ENCODE results near the gene ANO8. TPM values are rescaled to one million over a fixed set of nuclear protein-coding genes. Genes with fewer than 3 reads are reported as not detected.

ANO8 gene
- polyA plus RNA-seq, 1 of the 3 experiments (the other 2 are of a cell fraction), result 7.8 TPM

GRCh38 chr19:17336872-17337674, 2.4 kb upstream of the ANO8 start, which contains the start of gene GTPBP3:
Gene GTPBP3, plus strand, starts transcription at chr19:17337553. Its CDS starts 59 bp downstream, at chr19:17337612.
- peaks cover 0 to 7% of the 10 kb centered on the region in 2 experiments for H3K36me3 ChIP-seq (replicated peaks in 1 of 2; ENCODE audit: control insufficient read depth in 1 of 2, insufficient read depth in 2 of 2, low read length in 1 of 2)
- H3K4me2 ChIP-seq, result peak within 1 kb of the TSS; percentile 94
- H4K20me1 ChIP-seq (ENCODE audit: insufficient read depth), result no peaks in the 10 kb centered on the region
- peak within 1 kb of the TSS; percentile 82 to 96 for H3K27ac ChIP-seq (ENCODE audit: low read depth in 2 of 2, low read length in 1 of 2)
- H3F3A ChIP-seq (replicated peaks; ENCODE audit: insufficient read depth), result peaks cover 8% of the 10 kb centered on the region
- H3K4me3 ChIP-seq (ENCODE audit: low read depth in 2 of 2, low read length in 1 of 2), result peak within 1 kb of the TSS; percentile 91 to 99
- no peaks in the 10 kb centered on the region for H3K9me3 ChIP-seq
- no peaks in the 10 kb centered on the region for H3K9me2 ChIP-seq
- H2AFZ ChIP-seq (ENCODE audit: low read depth), result peak within 1 kb of the TSS; percentile 82
- H3K4me1 ChIP-seq (ENCODE audit: control insufficient read depth in 1 of 2, insufficient read depth in 2 of 2, low read depth in 1 of 2, low read length in 1 of 2), result peaks cover 0 to 24% of the 10 kb centered on the region in 2 experiments; a peak in 1 of 4 replicates
- under 1% methylated on average over 28 of the region's 41 CpGs for WGBS (ENCODE audit: low lambda C conversion rate)
- H3K9ac ChIP-seq, result peak within 1 kb of the TSS; percentile 85
- no peaks in the 10 kb centered on the region for H3K27me3 ChIP-seq (ENCODE audit: insufficient read depth)
- peaks cover 8% of the 10 kb centered on the region; the same call in 1 of the 2 replicates for H3K79me2 ChIP-seq (ENCODE audit: insufficient read depth)
- POLR2A ChIA-PET, result interaction anchor here (0.6 kb wide), 1 partner anchor 128 kb away, joined by 4 read pairs; no protein-coding TSS in a partner anchor
- DNase-seq, result peak; percentile 95
- CTCF ChIA-PET, result interaction anchor here (1.9 kb wide), 1 partner anchor 48 kb away, joined by 5 read pairs; no protein-coding TSS in a partner anchor
- TF ChIP-seq GABPA (IDR thresholded peaks at IDR 0.05; ENCODE audit: low read depth) (peak; percentile 81), SIN3A (IDR thresholded peaks at IDR 0.05; ENCODE audit: borderline replicate concordance, low read depth, low read length) (no peak), POLR2AphosphoS5 (IDR thresholded peaks at IDR 0.05; ENCODE audit: low read depth, low read length) (peak; percentile 62), TAF1 (IDR thresholded peaks at IDR 0.05; ENCODE audit: borderline replicate concordance, low read depth, low read length) (peak; percentile 52), TEAD4 (IDR thresholded peaks at IDR 0.05; ENCODE audit: borderline replicate concordance, insufficient read depth) (no peak), NFIC (IDR thresholded peaks at IDR 0.05; ENCODE audit: borderline replicate concordance) (no peak), FOXM1 (IDR thresholded peaks at IDR 0.05; ENCODE audit: low read depth) (no peak), RCOR1 (IDR thresholded peaks at IDR 0.05; ENCODE audit: low read length) (no peak; the same call in 1 of the 2 replicates), FOSL2 (IDR thresholded peaks at IDR 0.05; ENCODE audit: borderline replicate concordance, low read depth) (no peak), RFX5 (IDR thresholded peaks at IDR 0.05; ENCODE audit: low read length) (no peak; the same call in 1 of the 2 replicates), USF2 (IDR thresholded peaks at IDR 0.05; ENCODE audit: borderline replicate concordance, low read depth, low read length) (no peak), GATA2 (CRISPR knock-in tag; IDR thresholded peaks at IDR 0.05) (no peak), REST (IDR thresholded peaks at IDR 0.05; ENCODE audit: low read depth, low read length) (no peak), RAD21 (IDR thresholded peaks at IDR 0.05; ENCODE audit: low read length) (no peak), CHD2 (IDR thresholded peaks at IDR 0.05; ENCODE audit: low read length, partially characterized antibody) (peak; percentile 67), EZH2phosphoT487 (IDR thresholded peaks at IDR 0.05; ENCODE audit: borderline replicate concordance, low read depth) (no peak), FOXJ3 (CRISPR knock-in tag; IDR thresholded peaks at IDR 0.05) (no peak), MEF2A (IDR thresholded peaks at IDR 0.05; ENCODE audit: borderline replicate concordance, low read depth) (no peak), ZBTB33 (IDR thresholded peaks at IDR 0.05; ENCODE audit: borderline replicate concordance, low read depth) (no peak)
- TF ChIP-seq, protein P1, sequence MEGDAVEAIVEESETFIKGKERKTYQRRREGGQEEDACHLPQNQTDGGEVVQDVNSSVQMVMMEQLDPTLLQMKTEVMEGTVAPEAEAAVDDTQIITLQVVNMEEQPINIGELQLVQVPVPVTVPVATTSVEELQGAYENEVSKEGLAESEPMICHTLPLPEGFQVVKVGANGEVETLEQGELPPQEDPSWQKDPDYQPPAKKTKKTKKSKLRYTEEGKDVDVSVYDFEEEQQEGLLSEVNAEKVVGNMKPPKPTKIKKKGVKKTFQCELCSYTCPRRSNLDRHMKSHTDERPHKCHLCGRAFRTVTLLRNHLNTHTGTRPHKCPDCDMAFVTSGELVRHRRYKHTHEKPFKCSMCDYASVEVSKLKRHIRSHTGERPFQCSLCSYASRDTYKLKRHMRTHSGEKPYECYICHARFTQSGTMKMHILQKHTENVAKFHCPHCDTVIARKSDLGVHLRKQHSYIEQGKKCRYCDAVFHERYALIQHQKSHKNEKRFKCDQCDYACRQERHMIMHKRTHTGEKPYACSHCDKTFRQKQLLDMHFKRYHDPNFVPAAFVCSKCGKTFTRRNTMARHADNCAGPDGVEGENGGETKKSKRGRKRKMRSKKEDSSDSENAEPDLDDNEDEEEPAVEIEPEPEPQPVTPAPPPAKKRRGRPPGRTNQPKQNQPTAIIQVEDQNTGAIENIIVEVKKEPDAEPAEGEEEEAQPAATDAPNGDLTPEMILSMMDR (IDR thresholded peaks at IDR 0.05), result no peak
- TF ChIP-seq, protein P2, sequence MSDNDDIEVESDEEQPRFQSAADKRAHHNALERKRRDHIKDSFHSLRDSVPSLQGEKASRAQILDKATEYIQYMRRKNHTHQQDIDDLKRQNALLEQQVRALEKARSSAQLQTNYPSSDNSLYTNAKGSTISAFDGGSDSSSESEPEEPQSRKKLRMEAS (IDR thresholded peaks at IDR 0.05; ENCODE audit: low read depth), result peak; percentile 89
- TF ChIP-seq, protein P3, sequence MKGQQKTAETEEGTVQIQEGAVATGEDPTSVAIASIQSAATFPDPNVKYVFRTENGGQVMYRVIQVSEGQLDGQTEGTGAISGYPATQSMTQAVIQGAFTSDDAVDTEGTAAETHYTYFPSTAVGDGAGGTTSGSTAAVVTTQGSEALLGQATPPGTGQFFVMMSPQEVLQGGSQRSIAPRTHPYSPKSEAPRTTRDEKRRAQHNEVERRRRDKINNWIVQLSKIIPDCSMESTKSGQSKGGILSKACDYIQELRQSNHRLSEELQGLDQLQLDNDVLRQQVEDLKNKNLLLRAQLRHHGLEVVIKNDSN (IDR thresholded peaks at IDR 0.05; ENCODE audit: borderline replicate concordance, low read depth), result peak; percentile 20; the same call in 1 of the 2 replicates

Data from SK-N-SH (cell line).